ENCODE data around the gene KRT4. TPM values are rescaled to one million over a fixed set of nuclear protein-coding genes. Genes with fewer than 3 reads are reported as not detected.

KRT4 gene
- total RNA-seq, 1 donor from 2014 or later, result not detected

GRCh38 chr12:52848661-52849255, 34.8 kb upstream of the KRT4 start, which contains the start of gene KRT78:
TSS of gene KRT78 (minus strand) at chr12:52848994. CDS start at chr12:52848930, 64 bp downstream.
- H3K9me3 ChIP-seq (ENCODE audit: low read depth), result no peaks in the 10 kb centered on the region
- TF ChIP-seq EZH2 (IDR thresholded peaks at IDR 0.05) (no peak), EZH2phosphoT487 (IDR thresholded peaks at IDR 0.05) (no peak), CTCF (IDR thresholded peaks at IDR 0.05) (no peak)
- H3K79me2 ChIP-seq (ENCODE audit: low read depth), result no peaks in the 10 kb centered on the region
- Mint-ChIP-seq H3K27ac (no peak within 1 kb of the TSS), H3K27me3 (ENCODE audit: insufficient read depth, low read depth) (peaks cover 7% of the 10 kb centered on the region), H3K9me3 (no peaks in the 10 kb centered on the region), H3K4me1 (peaks cover 3% of the 10 kb centered on the region), H3K4me3 (no peak within 1 kb of the TSS), H3K36me3 (no peaks in the 10 kb centered on the region)
- no peaks in the 10 kb centered on the region for H3K27me3 ChIP-seq
- no peak within 1 kb of the TSS for H2AFZ ChIP-seq (replicated peaks)
- H3K27ac ChIP-seq, result no peak within 1 kb of the TSS
- no peaks in the 10 kb centered on the region for H3K4me1 ChIP-seq
- no peaks in the 10 kb centered on the region for H3F3A ChIP-seq (ENCODE audit: low read depth)
- no peak within 1 kb of the TSS for H3K9ac ChIP-seq
- H3K4me2 ChIP-seq, result no peak within 1 kb of the TSS
- H3K4me3 ChIP-seq, result no peak within 1 kb of the TSS
- H3K36me3 ChIP-seq, result no peaks in the 10 kb centered on the region
- H4K20me1 ChIP-seq (ENCODE audit: low read depth), result no peaks in the 10 kb centered on the region
- DNase-seq (ENCODE audit: low spot score), result no peak

GRCh38 chr12:52847335-52848102, 33.6 kb upstream of the KRT4 start:
- Histone ChIP-seq H3K4me2 (no peak overlapping the region), H3F3A (ENCODE audit: low read depth) (no peaks in the 10 kb centered on the region), H3K9ac (no peak overlapping the region), H2AFZ (replicated peaks) (no peak overlapping the region), H3K4me3 (no peak overlapping the region), H4K20me1 (ENCODE audit: low read depth) (no peaks in the 10 kb centered on the region), H3K27me3 (no peaks in the 10 kb centered on the region), H3K36me3 (no peaks in the 10 kb centered on the region), H3K4me1 (no peaks in the 10 kb centered on the region), H3K79me2 (ENCODE audit: low read depth) (no peaks in the 10 kb centered on the region), H3K27ac (no peak overlapping the region), H3K9me3 (ENCODE audit: low read depth) (no peaks in the 10 kb centered on the region)
- H3K9me3 Mint-ChIP-seq, result no peaks in the 10 kb centered on the region
- no peak overlapping the region for H3K27ac Mint-ChIP-seq
- DNase-seq (ENCODE audit: low spot score), result peak; percentile 17
- H3K4me1 Mint-ChIP-seq, result peaks cover 3% of the 10 kb centered on the region
- peaks cover 11% of the 10 kb centered on the region for H3K27me3 Mint-ChIP-seq (ENCODE audit: insufficient read depth, low read depth)
- TF ChIP-seq EZH2 (IDR thresholded peaks at IDR 0.05), result no peak
- no peak for TF ChIP-seq CTCF (IDR thresholded peaks at IDR 0.05)
- TF ChIP-seq EZH2phosphoT487 (IDR thresholded peaks at IDR 0.05), result no peak
- no peak overlapping the region for H3K4me3 Mint-ChIP-seq
- H3K36me3 Mint-ChIP-seq, result no peaks in the 10 kb centered on the region

GRCh38 chr12:52846356-52846970, 32.5 kb upstream of the KRT4 start:
- H3K27me3 Mint-ChIP-seq (ENCODE audit: insufficient read depth, low read depth), result peaks cover 14% of the 10 kb centered on the region
- no peaks in the 10 kb centered on the region for H3K36me3 ChIP-seq
- no peak overlapping the region for H3K27ac ChIP-seq
- H3K4me2 ChIP-seq, result no peak overlapping the region
- no peak overlapping the region for H3K4me3 Mint-ChIP-seq
- no peak overlapping the region for H3K4me3 ChIP-seq
- TF ChIP-seq EZH2phosphoT487 (IDR thresholded peaks at IDR 0.05) (no peak), EZH2 (IDR thresholded peaks at IDR 0.05) (no peak), CTCF (IDR thresholded peaks at IDR 0.05) (no peak)
- no peaks in the 10 kb centered on the region for H3K27me3 ChIP-seq
- no peak for DNase-seq (ENCODE audit: low spot score)
- H3K9me3 ChIP-seq (ENCODE audit: low read depth), result no peaks in the 10 kb centered on the region
- no peaks in the 10 kb centered on the region for H4K20me1 ChIP-seq (ENCODE audit: low read depth)
- no peaks in the 10 kb centered on the region for H3K4me1 ChIP-seq
- H3F3A ChIP-seq (ENCODE audit: low read depth), result no peaks in the 10 kb centered on the region
- no peak overlapping the region for H2AFZ ChIP-seq (replicated peaks)
- no peaks in the 10 kb centered on the region for H3K36me3 Mint-ChIP-seq
- H3K4me1 Mint-ChIP-seq, result peaks cover 3% of the 10 kb centered on the region
- no peak overlapping the region for H3K9ac ChIP-seq
- no peaks in the 10 kb centered on the region for H3K79me2 ChIP-seq (ENCODE audit: low read depth)
- H3K9me3 Mint-ChIP-seq, result no peaks in the 10 kb centered on the region
- H3K27ac Mint-ChIP-seq, result no peak overlapping the region

All from neural progenitor cell (in vitro differentiated cells).